ENCODE data around the gene RNASEH1. TPM values are rescaled to one million over a fixed set of nuclear protein-coding genes. Genes with fewer than 3 reads are reported as not detected.

Gene RNASEH1
- polyA plus RNA-seq, 3 donors, result 6.8 to 16.4 (median 14.2) TPM

GRCh38 chr2:3522961-3523421, 35.1 kb downstream of the RNASEH1 start:
- Histone ChIP-seq H3K9ac (ENCODE audit: insufficient read depth, low read length, poor library complexity, severe bottlenecking) (no peak overlapping the region), H3K27me3 (ENCODE audit: control insufficient read depth in 2 of 2, insufficient read depth in 2 of 2, low read length in 2 of 2) (no peaks in the 10 kb centered on the region), H3K36me3 (replicated peaks in 1 of 2; ENCODE audit: control insufficient read depth in 1 of 2, insufficient read depth in 2 of 2, low read length in 2 of 2) (no peaks in the 10 kb centered on the region), H4K20me1 (ENCODE audit: insufficient read depth, low read length) (no peaks in the 10 kb centered on the region), H3K9me3 (replicated peaks in 1 of 2; ENCODE audit: control insufficient read depth in 1 of 2, insufficient read depth in 1 of 2, low read length in 2 of 2) (no peaks in the 10 kb centered on the region), H3K4me3 (replicated peaks in 1 of 3; ENCODE audit: low read depth in 2 of 3, low read length in 3 of 3) (no peak overlapping the region), H3K79me2 (ENCODE audit: insufficient read depth, low read length) (peaks cover 11% of the 10 kb centered on the region), H3K27ac (ENCODE audit: low read depth in 1 of 2, low read length in 2 of 2) (no peak overlapping the region), H3K4me2 (replicated peaks; ENCODE audit: extremely low read depth, low read length, poor library complexity, severe bottlenecking) (no peak overlapping the region), H2AFZ (ENCODE audit: insufficient read depth, low read depth, low read length, poor library complexity, severe bottlenecking) (no peak overlapping the region), H3K4me1 (ENCODE audit: control insufficient read depth in 1 of 2, insufficient read depth in 2 of 2, low read length in 2 of 2) (peaks cover 24 to 35% of the 10 kb centered on the region in 2 donors)
- H3K27ac Mint-ChIP-seq, result no peak overlapping the region
- TF ChIP-seq, protein P1, sequence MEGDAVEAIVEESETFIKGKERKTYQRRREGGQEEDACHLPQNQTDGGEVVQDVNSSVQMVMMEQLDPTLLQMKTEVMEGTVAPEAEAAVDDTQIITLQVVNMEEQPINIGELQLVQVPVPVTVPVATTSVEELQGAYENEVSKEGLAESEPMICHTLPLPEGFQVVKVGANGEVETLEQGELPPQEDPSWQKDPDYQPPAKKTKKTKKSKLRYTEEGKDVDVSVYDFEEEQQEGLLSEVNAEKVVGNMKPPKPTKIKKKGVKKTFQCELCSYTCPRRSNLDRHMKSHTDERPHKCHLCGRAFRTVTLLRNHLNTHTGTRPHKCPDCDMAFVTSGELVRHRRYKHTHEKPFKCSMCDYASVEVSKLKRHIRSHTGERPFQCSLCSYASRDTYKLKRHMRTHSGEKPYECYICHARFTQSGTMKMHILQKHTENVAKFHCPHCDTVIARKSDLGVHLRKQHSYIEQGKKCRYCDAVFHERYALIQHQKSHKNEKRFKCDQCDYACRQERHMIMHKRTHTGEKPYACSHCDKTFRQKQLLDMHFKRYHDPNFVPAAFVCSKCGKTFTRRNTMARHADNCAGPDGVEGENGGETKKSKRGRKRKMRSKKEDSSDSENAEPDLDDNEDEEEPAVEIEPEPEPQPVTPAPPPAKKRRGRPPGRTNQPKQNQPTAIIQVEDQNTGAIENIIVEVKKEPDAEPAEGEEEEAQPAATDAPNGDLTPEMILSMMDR (IDR thresholded peaks at IDR 0.05), result no peak
- no peak overlapping the region for H3K4me3 Mint-ChIP-seq
- DNase-seq, result no peak
- H3K9me3 Mint-ChIP-seq, result no peaks in the 10 kb centered on the region
- 96% methylated on average over 8 of the region's 13 CpGs for WGBS (ENCODE audit: insufficient coverage)
- H3K4me1 Mint-ChIP-seq, result peaks cover 36% of the 10 kb centered on the region
- H3K27me3 Mint-ChIP-seq (ENCODE audit: low read depth in 3 of 3), result peaks cover 0 to 1% (median 0%) of the 10 kb centered on the region in 3 donors
- intact Hi-C loops (cut with micrococcal nuclease), result loop anchor here in 1 of 2 donors (5.0 kb wide), 1 partner anchor 34 kb away; the partner anchor contains the start of gene RNASEH1
- H3K36me3 Mint-ChIP-seq, result peaks cover 0 to 3% of the 10 kb centered on the region in 2 donors

DNA sequence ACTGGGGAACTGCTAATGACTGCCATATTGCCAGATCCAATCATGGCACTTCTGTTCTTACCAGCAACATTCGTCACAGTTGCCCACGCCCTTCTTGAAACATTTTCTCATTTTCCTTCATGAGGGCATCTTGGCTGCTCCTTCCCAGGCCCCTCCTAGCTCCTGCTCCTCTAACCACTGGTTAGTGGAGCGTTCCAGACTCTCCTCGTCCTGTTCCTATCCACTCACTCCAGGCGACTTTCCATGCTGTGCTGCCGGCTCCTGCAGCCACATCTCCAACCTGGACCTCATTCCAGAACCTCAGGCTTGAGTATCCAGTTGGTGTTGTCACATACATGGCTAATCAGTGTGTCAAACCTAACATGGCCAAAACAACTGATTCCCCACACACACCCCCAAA, 37.5 kb downstream of the RNASEH1 start:
- peaks cover 27% of the 10 kb centered on the region for H3K79me2 ChIP-seq (ENCODE audit: insufficient read depth, low read length)
- no peaks in the 10 kb centered on the region for H3K36me3 ChIP-seq (replicated peaks in 1 of 2; ENCODE audit: control insufficient read depth in 1 of 2, insufficient read depth in 2 of 2, low read length in 2 of 2)
- peak overlapping the region in 1 of 2 donors; percentile 87 for H3K27ac ChIP-seq (ENCODE audit: low read depth in 1 of 2, low read length in 2 of 2)
- H3K36me3 Mint-ChIP-seq, result peaks cover 5 to 18% of the 10 kb centered on the region in 2 donors
- peaks cover 37% of the 10 kb centered on the region for H3K4me1 Mint-ChIP-seq
- peak overlapping the region; percentile 94 for H3K4me2 ChIP-seq (replicated peaks; ENCODE audit: extremely low read depth, low read length, poor library complexity, severe bottlenecking)
- H2AFZ ChIP-seq (ENCODE audit: insufficient read depth, low read depth, low read length, poor library complexity, severe bottlenecking), result no peak overlapping the region
- H3K27me3 Mint-ChIP-seq (ENCODE audit: low read depth in 3 of 3), result peaks cover 0 to 1% (median 0%) of the 10 kb centered on the region in 3 donors
- H3K4me1 ChIP-seq (ENCODE audit: control insufficient read depth in 1 of 2, insufficient read depth in 2 of 2, low read length in 2 of 2), result peaks cover 24 to 37% of the 10 kb centered on the region in 2 donors
- no peaks in the 10 kb centered on the region for H4K20me1 ChIP-seq (ENCODE audit: insufficient read depth, low read length)
- no peak for DNase-seq
- peaks cover 4 to 8% of the 10 kb centered on the region in 2 donors for H3K9me3 ChIP-seq (replicated peaks in 1 of 2; ENCODE audit: control insufficient read depth in 1 of 2, insufficient read depth in 1 of 2, low read length in 2 of 2)
- intact Hi-C loops (cut with micrococcal nuclease), result loop anchor here in 1 of 2 donors (5.0 kb wide), 1 partner anchor 37 kb away; the partner anchor contains the start of gene RNASEH1
- H3K4me3 Mint-ChIP-seq, result peak overlapping the region in 1 of 2 donors; percentile 93
- H3K9me3 Mint-ChIP-seq, result peaks cover 2 to 9% (median 6%) of the 10 kb centered on the region in 7 donors
- peak overlapping the region in 2 of 7 donors; percentile 11 to 88 for H3K27ac Mint-ChIP-seq
- H3K4me3 ChIP-seq (replicated peaks in 1 of 3; ENCODE audit: low read depth in 2 of 3, low read length in 3 of 3), result peak overlapping the region in 1 of 3 experiments; percentile 94
- 92% methylated on average over 6 of the region's 6 CpGs for WGBS (ENCODE audit: insufficient coverage)
- H3K9ac ChIP-seq (ENCODE audit: insufficient read depth, low read length, poor library complexity, severe bottlenecking), result no peak overlapping the region
- no peaks in the 10 kb centered on the region for H3K27me3 ChIP-seq (ENCODE audit: control insufficient read depth in 2 of 2, insufficient read depth in 2 of 2, low read length in 2 of 2)
- TF ChIP-seq, protein P1 (IDR thresholded peaks at IDR 0.05), result no peak
